Uterine smooth muscle cell (primary cell): ENCODE results near the gene PCMT1. TPM values are rescaled to one million over a fixed set of nuclear protein-coding genes. Genes with fewer than 3 reads are reported as not detected.

Source experiments
- total RNA-seq: library from RNA; depleted of rRNA; stranded (reverse); fragments of >200 nt; gene quantifications from 2 replicates; pipeline ENCODE4 v1.2.3, GENCODE V29; 2014

Gene PCMT1
- total RNA-seq = 128 and 272 TPM in 2 replicates

GRCh38 chr6:149749594-149750135, at the start of gene PCMT1:
Gene PCMT1, plus strand, starts transcription at chr6:149749741. Its CDS starts 161 bp downstream, at chr6:149749902.

GRCh38 chr6:149717588-149718458, 31.7 kb upstream of the PCMT1 start, which contains the start of gene LATS1:
Gene LATS1, minus strand, starts transcription at chr6:149718101. Its CDS starts 15,975 bp downstream, at chr6:149702126.

DNA sequence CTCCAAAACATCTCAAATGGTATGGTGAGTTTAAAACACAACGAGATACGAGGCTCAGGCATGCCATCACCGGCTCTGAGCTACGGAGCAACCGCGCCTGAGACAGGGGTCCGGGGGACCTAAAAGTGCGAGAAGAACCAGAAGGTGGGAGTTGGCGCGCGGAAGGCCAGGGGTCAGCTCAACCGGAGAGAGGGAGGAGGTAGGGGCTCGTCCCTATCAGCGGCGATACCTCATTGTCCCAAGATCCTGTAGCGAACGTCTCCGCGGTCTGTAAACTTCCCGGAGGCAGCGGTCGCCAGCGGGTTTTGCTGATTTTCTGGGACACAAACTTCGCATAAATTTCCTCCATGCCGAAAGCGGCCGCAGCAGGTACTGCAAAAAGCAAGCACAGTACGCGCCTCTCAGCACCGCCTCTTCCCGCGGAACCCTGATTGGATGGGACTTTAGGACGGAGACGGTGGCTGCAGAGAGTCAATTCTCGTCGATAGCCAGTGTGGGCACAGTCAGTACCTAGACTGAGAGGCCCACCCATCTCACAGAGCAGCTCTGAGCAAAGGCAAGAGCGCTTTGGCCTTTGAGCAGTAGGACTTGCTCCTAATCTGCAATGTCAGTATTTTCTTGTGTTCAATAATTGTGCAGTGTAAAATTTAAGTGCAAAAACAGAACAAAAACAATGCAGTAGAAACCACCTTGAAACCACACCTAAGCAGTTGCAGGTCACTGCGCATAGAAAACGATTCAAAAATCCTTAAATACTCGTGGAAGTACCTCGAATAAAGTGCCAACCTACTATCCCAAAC, 3.2 kb upstream of the PCMT1 start, which contains the start of gene NUP43:
NUP43 (minus strand) TSS at position 383 of the 800 bp plus-strand sequence; CDS start at position 349, 34 bp downstream.

Other genes starting within 250 kb of the PCMT1 start
- gene PPIL4, start 203.7 kb upstream of the PCMT1 start, total RNA-seq = 44.9 and 45.2 TPM in 2 replicates
- gene GINM1, start 183.4 kb upstream of the PCMT1 start, total RNA-seq = 39.7 and 68.0 TPM in 2 replicates
- 35.5 and 41.4 TPM in 2 replicates for gene KATNA1, start 101.0 kb upstream of the PCMT1 start, total RNA-seq
- 8.5 TPM in 2 replicates for gene LATS1, start 31.6 kb upstream of the PCMT1 start, total RNA-seq
- 28.7 and 39.2 TPM in 2 replicates for gene NUP43, start 3.2 kb upstream of the PCMT1 start, total RNA-seq
- 93.3 and 125 TPM in 2 replicates for gene LRP11, start 114.6 kb downstream of the PCMT1 start, total RNA-seq
- gene RAET1E, start 148.4 kb downstream of the PCMT1 start, total RNA-seq = 0.11 TPM in 1 of 2 replicates, not detected in the other
- 0.44 and 1.1 TPM in 2 replicates for gene RAET1G, start 173.4 kb downstream of the PCMT1 start, total RNA-seq
- 2.6 and 4.1 TPM in 2 replicates for gene ULBP2, start 192.3 kb downstream of the PCMT1 start, total RNA-seq
- gene ULBP1, start 214.2 kb downstream of the PCMT1 start, total RNA-seq = 0.12 and 0.22 TPM in 2 replicates